Measurements from ENCODE around the gene GGT6. TPM values are rescaled to one million over a fixed set of nuclear protein-coding genes. Genes with fewer than 3 reads are reported as not detected.

GGT6 gene
- total RNA-seq, 4 donors from 2014 or later: 46.0 to 141 (median 68.5) TPM

GRCh38 chr17:4554997-4555799 is 5.2 kb downstream of the GGT6 start, which contains the start of gene MYBBP1A:
TSS of gene MYBBP1A (minus strand) at chr17:4555384. CDS start at chr17:4555324, 60 bp downstream.
- WGBS, 2 donors: 0% methylated on average over 10 to 13 of the region's 69 CpGs
- Histone ChIP-seq H3K27ac (peak within 1 kb of the TSS; percentile 76 to 89 (median 84)), H3K36me3 (peaks cover 14 to 48% (median 33%) of the 10 kb centered on the region in 3 donors), H3K9me3 (no peaks in the 10 kb centered on the region), H3K4me3 (peak within 1 kb of the TSS; percentile 57 to 94 (median 84)), H3K27me3 (no peaks in the 10 kb centered on the region), H3K4me1 (peaks cover 12 to 60% (median 24%) of the 10 kb centered on the region in 3 donors)
- peak; percentile 73 for DNase-seq
- TF ChIP-seq, protein P1, sequence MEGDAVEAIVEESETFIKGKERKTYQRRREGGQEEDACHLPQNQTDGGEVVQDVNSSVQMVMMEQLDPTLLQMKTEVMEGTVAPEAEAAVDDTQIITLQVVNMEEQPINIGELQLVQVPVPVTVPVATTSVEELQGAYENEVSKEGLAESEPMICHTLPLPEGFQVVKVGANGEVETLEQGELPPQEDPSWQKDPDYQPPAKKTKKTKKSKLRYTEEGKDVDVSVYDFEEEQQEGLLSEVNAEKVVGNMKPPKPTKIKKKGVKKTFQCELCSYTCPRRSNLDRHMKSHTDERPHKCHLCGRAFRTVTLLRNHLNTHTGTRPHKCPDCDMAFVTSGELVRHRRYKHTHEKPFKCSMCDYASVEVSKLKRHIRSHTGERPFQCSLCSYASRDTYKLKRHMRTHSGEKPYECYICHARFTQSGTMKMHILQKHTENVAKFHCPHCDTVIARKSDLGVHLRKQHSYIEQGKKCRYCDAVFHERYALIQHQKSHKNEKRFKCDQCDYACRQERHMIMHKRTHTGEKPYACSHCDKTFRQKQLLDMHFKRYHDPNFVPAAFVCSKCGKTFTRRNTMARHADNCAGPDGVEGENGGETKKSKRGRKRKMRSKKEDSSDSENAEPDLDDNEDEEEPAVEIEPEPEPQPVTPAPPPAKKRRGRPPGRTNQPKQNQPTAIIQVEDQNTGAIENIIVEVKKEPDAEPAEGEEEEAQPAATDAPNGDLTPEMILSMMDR (IDR thresholded peaks at IDR 0.05): peak in 2 of 6 experiments; percentile 13 to 27
- peak in 3 of 4 donors; percentile 26 to 63 (median 54) for TF ChIP-seq POLR2A (IDR thresholded peaks at IDR 0.05)
- intact Hi-C loops (cut with DNase I): no loop called here

DNA sequence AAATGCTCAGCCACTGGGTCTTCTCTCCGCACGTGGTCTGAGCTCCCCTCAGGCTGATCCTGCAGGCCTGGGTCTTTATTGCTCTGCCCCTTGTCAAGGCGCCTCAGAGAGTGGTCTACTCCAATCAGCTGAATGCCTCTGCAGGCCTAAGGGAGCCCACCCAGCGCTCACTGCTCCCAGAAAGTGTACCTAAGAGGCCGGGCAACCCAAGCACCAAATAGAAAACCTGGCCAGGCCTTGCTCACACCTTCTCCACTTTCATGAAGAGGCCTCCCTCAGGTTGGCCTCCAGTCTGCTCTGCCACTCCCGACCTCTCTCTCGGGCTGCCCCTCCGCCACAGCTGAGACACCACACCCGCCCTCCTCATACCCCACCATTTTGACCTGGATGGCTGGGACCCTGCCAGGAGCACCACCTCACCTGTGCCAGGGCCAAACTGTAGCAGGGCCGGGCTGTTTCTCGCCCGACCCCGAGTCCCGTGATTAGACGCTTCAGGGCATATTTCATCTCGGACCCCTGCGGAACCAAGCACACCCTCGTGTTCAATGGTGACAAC is 5.9 kb downstream of the GGT6 start:
- H3K27me3 ChIP-seq: no peaks in the 10 kb centered on the region
- H3K27ac ChIP-seq: peak overlapping the region; percentile 76 to 89 (median 84)
- DNase-seq: no peak
- WGBS, 2 donors: 10 to 15% methylated on average over 9 to 11 of the region's 18 CpGs
- TF ChIP-seq POLR2A (IDR thresholded peaks at IDR 0.05): no peak
- TF ChIP-seq, protein P1 (IDR thresholded peaks at IDR 0.05): no peak
- no peaks in the 10 kb centered on the region for H3K9me3 ChIP-seq
- H3K36me3 ChIP-seq: peaks cover 14 to 55% (median 36%) of the 10 kb centered on the region in 3 donors
- peak overlapping the region; percentile 57 to 94 (median 84) for H3K4me3 ChIP-seq
- H3K4me1 ChIP-seq: peaks cover 12 to 53% (median 22%) of the 10 kb centered on the region in 3 donors
- intact Hi-C loops (cut with DNase I): no loop called here

- H3K4me3 ChIP-seq: peak overlapping the region in 2 of 4 donors; percentile 81 to 94
- no peak for DNase-seq
- no peaks in the 10 kb centered on the region for H3K27me3 ChIP-seq
- 80 to 84% methylated on average over 5 of the region's 9 CpGs for WGBS, 2 donors
- H3K27ac ChIP-seq: no peak overlapping the region
- intact Hi-C loops (cut with DNase I): no loop called here
- peaks cover 21 to 63% (median 44%) of the 10 kb centered on the region in 3 donors for H3K36me3 ChIP-seq
- peaks cover 12 to 44% (median 18%) of the 10 kb centered on the region in 3 donors for H3K4me1 ChIP-seq
- no peak for TF ChIP-seq POLR2A (IDR thresholded peaks at IDR 0.05)
- TF ChIP-seq, protein P1 (IDR thresholded peaks at IDR 0.05): no peak
- H3K9me3 ChIP-seq: no peaks in the 10 kb centered on the region
Measured at GRCh38 chr17:4553669-4554068, 6.7 kb downstream of the GGT6 start.

DNA sequence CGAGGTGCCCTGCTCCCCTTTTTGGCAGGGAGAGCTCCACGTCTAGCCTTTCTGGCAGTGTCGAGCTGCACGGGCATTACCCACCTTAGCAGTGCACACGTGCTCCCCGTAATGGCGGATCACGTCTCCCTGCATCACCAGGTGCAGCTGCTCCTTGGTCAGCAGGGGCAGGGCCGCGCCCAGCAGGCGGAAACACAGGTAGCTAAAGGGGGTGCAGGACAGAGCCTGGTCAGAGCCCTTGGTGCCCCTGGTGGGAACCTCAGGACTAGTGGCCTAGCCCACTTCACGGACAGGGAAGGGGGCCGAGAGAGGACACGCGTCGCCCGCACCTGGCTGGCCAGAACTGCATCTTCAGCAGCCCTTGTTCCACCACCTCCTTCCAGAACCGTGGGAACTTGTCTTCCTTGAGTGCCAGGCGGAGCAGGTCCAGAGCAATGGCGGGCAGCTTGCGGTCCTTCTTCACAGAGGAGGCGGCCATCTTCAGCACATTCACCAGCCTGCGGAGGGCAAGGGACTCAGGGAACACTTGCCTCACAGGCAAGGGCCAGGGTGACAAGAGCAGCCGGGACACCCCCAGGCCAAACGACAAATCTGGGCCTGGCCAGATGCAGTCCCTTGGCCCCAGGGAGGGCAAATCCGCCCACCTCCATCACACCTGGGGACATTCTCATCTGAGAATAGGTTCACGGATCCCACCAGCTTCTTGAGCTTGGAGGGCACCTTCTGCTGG is 8.4 kb downstream of the GGT6 start:
- Histone ChIP-seq H3K27ac (no peak overlapping the region), H3K36me3 (peaks cover 21 to 71% (median 61%) of the 10 kb centered on the region in 3 donors), H3K27me3 (no peaks in the 10 kb centered on the region), H3K9me3 (no peaks in the 10 kb centered on the region), H3K4me1 (peaks cover 12 to 38% (median 18%) of the 10 kb centered on the region in 3 donors), H3K4me3 (no peak overlapping the region)
- WGBS, 2 donors: 80 to 94% methylated on average over 1 to 5 of the region's 27 CpGs
- intact Hi-C loops (cut with DNase I): no loop called here
- no peak for DNase-seq
- no peak for TF ChIP-seq POLR2A (IDR thresholded peaks at IDR 0.05)
- TF ChIP-seq, protein P1 (IDR thresholded peaks at IDR 0.05): no peak
